IPS DF 4.7 (cell line): ENCODE data around the gene CARD14.
"Not testable (repeated sequence)": the region's sequence is repeated elsewhere in the genome, so short reads cannot be mapped to it uniquely, and the experiment has no call there.

ENCODE experiments used
- DNase-seq: peaks from one replicate; pipeline ENCODE4 v3.0.0-alpha.2; 2013; ENCODE audit warnings: low spot score; ENCODE audit errors: extremely low read depth

Gene CARD14

GRCh38 chr17:80223142-80223815, 53.4 kb downstream of the CARD14 start:
- DNase-seq: no peak

- no peak for DNase-seq
Measured at GRCh38 chr17:80223838-80224497, 54.1 kb downstream of the CARD14 start.

- DNase-seq: no peak
Measured at GRCh38 chr17:80224683-80225082, 54.9 kb downstream of the CARD14 start.

- no peak for DNase-seq
Measured at GRCh38 chr17:80225230-80225629, 55.4 kb downstream of the CARD14 start.

- no peak for DNase-seq
Measured at GRCh38 chr17:80227156-80227555, 57.3 kb downstream of the CARD14 start.

- DNase-seq: no peak
Measured at GRCh38 chr17:80227666-80228065, 57.8 kb downstream of the CARD14 start.

- DNase-seq: no peak
Measured at GRCh38 chr17:80228477-80228876, 58.6 kb downstream of the CARD14 start.

- no peak for DNase-seq
Measured at GRCh38 chr17:80229011-80229410, 59.2 kb downstream of the CARD14 start.

GRCh38 chr17:80232438-80232837, 62.6 kb downstream of the CARD14 start:
- DNase-seq: no peak

- no peak for DNase-seq
Measured at GRCh38 chr17:80233202-80233601, 63.4 kb downstream of the CARD14 start.

GRCh38 chr17:80236911-80237310, 67.1 kb downstream of the CARD14 start:
- no peak for DNase-seq

- no peak for DNase-seq
Measured at GRCh38 chr17:80237386-80237785, 67.6 kb downstream of the CARD14 start.

GRCh38 chr17:80242505-80242904, 72.7 kb downstream of the CARD14 start:
- DNase-seq: no peak

- no peak for DNase-seq
Measured at GRCh38 chr17:80243526-80244433, 74.0 kb downstream of the CARD14 start.

- not testable (repeated sequence) for DNase-seq
Measured at GRCh38 chr17:80244448-80244847, 74.6 kb downstream of the CARD14 start.

- no peak for DNase-seq
Measured at GRCh38 chr17:80244871-80245509, 75.2 kb downstream of the CARD14 start.

GRCh38 chr17:80245566-80246265, 75.9 kb downstream of the CARD14 start:
- DNase-seq: no peak

- DNase-seq: no peak
Measured at GRCh38 chr17:80246266-80246681, 76.4 kb downstream of the CARD14 start.

GRCh38 chr17:80246726-80247125, 76.9 kb downstream of the CARD14 start:
- DNase-seq: no peak

GRCh38 chr17:80247561-80247960, 77.7 kb downstream of the CARD14 start:
- no peak for DNase-seq
